HCT116 (cell line): Measurements from ENCODE around the gene BICRA. TPM values are rescaled to one million over a fixed set of nuclear protein-coding genes. Genes with fewer than 3 reads are reported as not detected.

Experiments
- ATAC-seq: fragments of 200-7000 bp; cut with Tn5 transposase; 2 replicates; pipeline ENCODE4 v1.9.1; 2020; ENCODE audit warnings: mild to moderate bottlenecking, moderate library complexity
- BruUV-seq: library from RNA; stranded (reverse); fragments of 400-500 nt; replicated peaks from 2 replicates; lab custom pipeline; 2021; lab: Mats Ljungman, UMichigan
- CTCF ChIA-PET: fragments of 300-600 bp; sonication (Branson Sonifier 250); formaldehyde crosslinking; loops from one replicate; lab custom pipeline; 2021; ENCODE audit warnings: antibody characterized with exemption; lab: Charles Lee
- POLR2A ChIA-PET: fragments of 300-600, 350-600 bp; sonication (Branson Sonifier 250); formaldehyde crosslinking; loops from one replicate; lab custom pipeline; 2021; ENCODE audit warnings: antibody characterized with exemption; lab: Charles Lee
- RAD21 ChIA-PET, 2 experiments: fragments of 300-600 bp; sonication (Branson Sonifier 250); formaldehyde crosslinking; loops; one replicate each; lab custom pipeline; 2023; ENCODE audit warnings: low total read pairs in 2 of 2; ENCODE audit not compliant: uncharacterized antibody in 2 of 2, unreplicated experiment in 2 of 2, low non-redundant PET in 1 of 2; lab: Charles Lee
- DNase-seq: peaks from one replicate; pipeline ENCODE4 v3.0.0-alpha.2; 2010; ENCODE audit warnings: low read depth, low spot score
- H2AFZ ChIP-seq: fragments of 200-600 bp; shearing (Covaris generic), sonication (generic); 2 replicates; pipeline ENCODE4 v1.6.1; 2017; ENCODE audit warnings: low read depth, mixed run types, mixed read lengths, antibody characterized with exemption, low read length; ENCODE audit not compliant: poor library complexity, severe bottlenecking
- H3K27ac ChIP-seq: 2 replicates; pipeline ENCODE4 v1.5.1; 2012; ENCODE audit warnings: low read depth, low read length
- H3K27me3 ChIP-seq: fragments of 200-600 bp; sonication (generic); 2 replicates; pipeline ENCODE4 v1.6.1; 2016; ENCODE audit warnings: mixed run types, low read length, mixed read lengths; ENCODE audit not compliant: insufficient read depth
- H3K36me3 ChIP-seq, 2 experiments: fragments of 200-500 bp in 1 of 2; fragments of 200-600 bp in 1 of 2; sonication (Bioruptor generic) in 1 of 2; sonication (generic) in 1 of 2; 2 replicates each; pipeline versions ENCODE4 v1.5.1 to v1.6.1; 2014 to 2016; ENCODE audit warnings: low read length in 2 of 2, inconsistent platforms in 1 of 2, mixed read lengths in 1 of 2, mixed run types in 1 of 2; ENCODE audit not compliant: insufficient read depth in 2 of 2, control insufficient read depth in 1 of 2
- H3K4me1 ChIP-seq, 2 experiments: fragments of 200-600 bp in 1 of 2; sonication (generic) in 1 of 2; 2 replicates each; pipeline versions ENCODE4 v1.5.1 to v1.6.1; 2012 to 2017; ENCODE audit warnings: low read length in 2 of 2, inconsistent platforms in 1 of 2, mild to moderate bottlenecking in 1 of 2, mixed read lengths in 1 of 2, mixed run types in 1 of 2, moderate library complexity in 1 of 2; ENCODE audit not compliant: insufficient read depth in 2 of 2, control insufficient read depth in 1 of 2
- H3K4me2 ChIP-seq: fragments of 200-600 bp; sonication (generic); 2 replicates; pipeline ENCODE4 v1.6.1; 2017; ENCODE audit warnings: mixed run types, low read length, mixed read lengths
- H3K4me3 ChIP-seq, 2 experiments: fragments of 200-600 bp in 1 of 2; sonication (generic) in 1 of 2; replicated peaks in 1 of 2; 2 replicates each; pipeline ENCODE4 v1.5.1; 2011 to 2016; ENCODE audit warnings: low read length in 2 of 2, control low read depth in 1 of 2, low read depth in 1 of 2, mild to moderate bottlenecking in 1 of 2, mixed read lengths in 1 of 2, mixed run types in 1 of 2
- H3K79me2 ChIP-seq: fragments of 200-600 bp; sonication (generic); 2 replicates; pipeline ENCODE4 v1.6.1; 2017; ENCODE audit warnings: mild to moderate bottlenecking, mixed run types, low read length, moderate library complexity, mixed read lengths; ENCODE audit not compliant: insufficient read depth
- H3K9ac ChIP-seq: fragments of 200-600 bp; sonication (generic); 2 replicates; pipeline ENCODE4 v1.6.1; 2016; ENCODE audit warnings: low read length, mixed read lengths
- H3K9me2 ChIP-seq: fragments of 200-600 bp; sonication (generic), shearing (Covaris generic); 2 replicates; pipeline ENCODE4 v1.6.1; 2017; ENCODE audit warnings: mixed run types, mild to moderate bottlenecking, moderate library complexity; ENCODE audit not compliant: insufficient read depth
- H3K9me3 ChIP-seq, 2 experiments: fragments of 200-500 bp in 1 of 2; fragments of 200-600 bp in 1 of 2; sonication (Bioruptor generic) in 1 of 2; sonication (generic) in 1 of 2; 2 replicates each; pipeline ENCODE4 v1.6.1; 2014 to 2017; ENCODE audit warnings: low read length in 2 of 2, mixed read lengths in 2 of 2, inconsistent platforms in 1 of 2, low read depth in 1 of 2, mild to moderate bottlenecking in 1 of 2, mixed run types in 1 of 2, moderate library complexity in 1 of 2; ENCODE audit not compliant: control insufficient read depth in 1 of 2, insufficient read depth in 1 of 2
- H4K20me1 ChIP-seq: fragments of 200-600 bp; sonication (generic), shearing (Covaris generic); 2 replicates; pipeline ENCODE4 v1.6.1; 2017; ENCODE audit warnings: mixed run types, mild to moderate bottlenecking, moderate library complexity; ENCODE audit not compliant: insufficient read depth
- ATF3 ChIP-seq: IDR thresholded peaks from 2 replicates; pipeline ENCODE4 v1.6.1; 2012
- EGR1 ChIP-seq: IDR thresholded peaks from 2 replicates; pipeline ENCODE4 v1.6.1; 2012; ENCODE audit warnings: low read depth
- EZH2 ChIP-seq: fragments of 200-600 bp; sonication (generic); IDR thresholded peaks from 2 replicates; pipeline ENCODE4 v1.6.1; 2017; ENCODE audit warnings: antibody characterized with exemption, mixed run types
- FOSL1 ChIP-seq: IDR thresholded peaks from 2 replicates; pipeline ENCODE4 v1.6.1; 2012; ENCODE audit warnings: low read depth
- JUND ChIP-seq: IDR thresholded peaks from 2 replicates; pipeline ENCODE4 v1.6.1; 2012
- POLR2AphosphoS5 ChIP-seq: IDR thresholded peaks from 2 replicates; pipeline ENCODE4 v1.6.1; 2011; ENCODE audit warnings: mild to moderate bottlenecking, low read depth, low read length, moderate library complexity
- SIN3A ChIP-seq: IDR thresholded peaks from 2 replicates; pipeline ENCODE4 v1.6.1; 2012; ENCODE audit warnings: low read depth
- YY1 ChIP-seq: IDR thresholded peaks from 2 replicates; pipeline ENCODE4 v1.6.1; 2011; ENCODE audit warnings: low read length, low read depth, moderate library complexity, mild to moderate bottlenecking; ENCODE audit not compliant: insufficient replicate concordance; ENCODE audit errors: extremely low read depth
- intact Hi-C: fragments of 100-400 bp; cut with micrococcal nuclease; formaldehyde crosslinking; loops from 2 replicates; pipeline ENCODE4 v1.10.0; 2022
- total RNA-seq: library from RNA; stranded (reverse); gene quantifications from one replicate; pipeline ENCODE4 v1.2.1, GENCODE V29; 2021; ENCODE audit not compliant: unreplicated experiment
- TF ChIP-seq, protein P1 (sequence below): IDR thresholded peaks from 2 replicates; pipeline ENCODE4 v1.6.1; 2011; ENCODE audit warnings: mild to moderate bottlenecking, low read length, moderate library complexity; ENCODE audit not compliant: insufficient replicate concordance; ENCODE audit errors: extremely low read depth

BICRA gene
- total RNA-seq, 1 experiment from 2014 or later = 11.3 TPM

- Histone ChIP-seq H4K20me1 (no peaks in the 10 kb centered on the region), H3K27me3 (no peaks in the 10 kb centered on the region), H3K9ac (no peak overlapping the region), H3K9me3 (peaks cover 0 to 3% of the 10 kb centered on the region in 2 experiments; a peak in 1 of 4 replicates), H3K4me1 (no peaks in the 10 kb centered on the region), H3K79me2 (no peaks in the 10 kb centered on the region), H2AFZ (no peak overlapping the region), H3K4me3 (no peak overlapping the region), H3K27ac (no peak overlapping the region), H3K36me3 (no peaks in the 10 kb centered on the region), H3K9me2 (no peaks in the 10 kb centered on the region), H3K4me2 (no peak overlapping the region)
- BruUV-seq = no TSS peak
- intact Hi-C loops = no loop called here
- ChIA-PET CTCF (no interaction called here), RAD21 (no interaction called here), POLR2A (no interaction called here)
- ATAC-seq (no peak), DNase-seq (no peak)
- TF ChIP-seq YY1 = no peak
Measured at GRCh38 chr19:47587295-47587694, 21.6 kb upstream of the BICRA start.

GRCh38 chr19:47589824-47590223 lies 19.1 kb upstream of the BICRA start:
- no peak overlapping the region for H3K27ac ChIP-seq
- peaks cover 0 to 3% of the 10 kb centered on the region in 2 experiments; a peak in 1 of 4 replicates for H3K9me3 ChIP-seq
- no peak overlapping the region for H3K4me2 ChIP-seq
- POLR2A ChIA-PET = no interaction called here
- RAD21 ChIA-PET = no interaction called here
- H3K36me3 ChIP-seq = no peaks in the 10 kb centered on the region
- intact Hi-C loops = no loop called here
- CTCF ChIA-PET = no interaction called here
- ATAC-seq = no peak
- TF ChIP-seq, protein P1, sequence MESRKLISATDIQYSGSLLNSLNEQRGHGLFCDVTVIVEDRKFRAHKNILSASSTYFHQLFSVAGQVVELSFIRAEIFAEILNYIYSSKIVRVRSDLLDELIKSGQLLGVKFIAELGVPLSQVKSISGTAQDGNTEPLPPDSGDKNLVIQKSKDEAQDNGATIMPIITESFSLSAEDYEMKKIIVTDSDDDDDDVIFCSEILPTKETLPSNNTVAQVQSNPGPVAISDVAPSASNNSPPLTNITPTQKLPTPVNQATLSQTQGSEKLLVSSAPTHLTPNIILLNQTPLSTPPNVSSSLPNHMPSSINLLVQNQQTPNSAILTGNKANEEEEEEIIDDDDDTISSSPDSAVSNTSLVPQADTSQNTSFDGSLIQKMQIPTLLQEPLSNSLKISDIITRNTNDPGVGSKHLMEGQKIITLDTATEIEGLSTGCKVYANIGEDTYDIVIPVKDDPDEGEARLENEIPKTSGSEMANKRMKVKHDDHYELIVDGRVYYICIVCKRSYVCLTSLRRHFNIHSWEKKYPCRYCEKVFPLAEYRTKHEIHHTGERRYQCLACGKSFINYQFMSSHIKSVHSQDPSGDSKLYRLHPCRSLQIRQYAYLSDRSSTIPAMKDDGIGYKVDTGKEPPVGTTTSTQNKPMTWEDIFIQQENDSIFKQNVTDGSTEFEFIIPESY = no peak
- TF ChIP-seq SIN3A = no peak
- no peak for TF ChIP-seq JUND
- TF ChIP-seq POLR2AphosphoS5 = no peak
- no peak for TF ChIP-seq EGR1
- no peak for TF ChIP-seq ATF3
- no peak for TF ChIP-seq EZH2
- TF ChIP-seq FOSL1 = no peak
- no peaks in the 10 kb centered on the region for H4K20me1 ChIP-seq
- no peak overlapping the region for H3K4me3 ChIP-seq
- no peaks in the 10 kb centered on the region for H3K9me2 ChIP-seq
- H2AFZ ChIP-seq = no peak overlapping the region
- H3K27me3 ChIP-seq = no peaks in the 10 kb centered on the region
- H3K9ac ChIP-seq = no peak overlapping the region
- H3K79me2 ChIP-seq = no peaks in the 10 kb centered on the region
- BruUV-seq = no TSS peak
- no peaks in the 10 kb centered on the region for H3K4me1 ChIP-seq
- no peak for DNase-seq
